ENCODE results near the gene PRKD1. TPM values are rescaled to one million over a fixed set of nuclear protein-coding genes. Genes with fewer than 3 reads are reported as not detected.

Gene PRKD1
- total RNA-seq, 4 donors from 2014 or later = 3.5 to 6.4 (median 4.4) TPM

DNA sequence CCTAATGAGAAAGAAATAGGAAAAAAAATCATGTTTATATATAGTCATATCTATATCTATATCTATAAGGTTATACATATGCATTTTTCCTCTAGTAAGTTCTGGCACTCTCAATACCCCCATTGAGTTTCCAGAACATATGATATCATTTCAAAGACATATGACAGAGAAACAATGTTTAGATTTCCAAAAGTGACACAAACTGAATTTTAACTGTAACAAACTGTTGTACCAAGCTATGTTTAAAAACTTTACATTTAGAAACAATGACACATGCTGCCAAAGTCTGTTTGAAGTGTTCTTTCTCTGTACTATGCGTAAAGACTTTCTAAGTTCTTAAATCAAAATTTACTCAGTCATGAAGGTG lies 171.6 kb downstream of the PRKD1 start:
- no peak overlapping the region for H3K27ac ChIP-seq
- TF ChIP-seq POLR2A (IDR thresholded peaks at IDR 0.05) (no peak), EP300 (IDR thresholded peaks at IDR 0.05; ENCODE audit: low read depth) (no peak), POLR2AphosphoS5 (IDR thresholded peaks at IDR 0.05) (no peak)
- TF ChIP-seq, protein P1, sequence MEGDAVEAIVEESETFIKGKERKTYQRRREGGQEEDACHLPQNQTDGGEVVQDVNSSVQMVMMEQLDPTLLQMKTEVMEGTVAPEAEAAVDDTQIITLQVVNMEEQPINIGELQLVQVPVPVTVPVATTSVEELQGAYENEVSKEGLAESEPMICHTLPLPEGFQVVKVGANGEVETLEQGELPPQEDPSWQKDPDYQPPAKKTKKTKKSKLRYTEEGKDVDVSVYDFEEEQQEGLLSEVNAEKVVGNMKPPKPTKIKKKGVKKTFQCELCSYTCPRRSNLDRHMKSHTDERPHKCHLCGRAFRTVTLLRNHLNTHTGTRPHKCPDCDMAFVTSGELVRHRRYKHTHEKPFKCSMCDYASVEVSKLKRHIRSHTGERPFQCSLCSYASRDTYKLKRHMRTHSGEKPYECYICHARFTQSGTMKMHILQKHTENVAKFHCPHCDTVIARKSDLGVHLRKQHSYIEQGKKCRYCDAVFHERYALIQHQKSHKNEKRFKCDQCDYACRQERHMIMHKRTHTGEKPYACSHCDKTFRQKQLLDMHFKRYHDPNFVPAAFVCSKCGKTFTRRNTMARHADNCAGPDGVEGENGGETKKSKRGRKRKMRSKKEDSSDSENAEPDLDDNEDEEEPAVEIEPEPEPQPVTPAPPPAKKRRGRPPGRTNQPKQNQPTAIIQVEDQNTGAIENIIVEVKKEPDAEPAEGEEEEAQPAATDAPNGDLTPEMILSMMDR (IDR thresholded peaks at IDR 0.05) = no peak
- H3K4me3 ChIP-seq = no peak overlapping the region
- no peaks in the 10 kb centered on the region for H3K36me3 ChIP-seq
- WGBS, 2 donors (ENCODE audit: low coverage in 1 of 2) = 86 to 93% methylated on average over 1 of the region's 1 CpG
- no peak for DNase-seq
- no peaks in the 10 kb centered on the region for H3K9me3 ChIP-seq
- in situ Hi-C loops (cut with MboI; ENCODE audit: low pct_ligation_motif_present in 1 of 4, low pct_unique_long_range_greater_than_20kb in 1 of 4, low sequenced_read_pairs in 3 of 4) (no loop called here), intact Hi-C loops (cut with DNase I; ENCODE audit: low total_unique reads) (no loop called here)
- peaks cover 0 to 5% (median 0%) of the 10 kb centered on the region in 4 donors for H3K4me1 ChIP-seq
- H3K27me3 ChIP-seq = no peaks in the 10 kb centered on the region

DNA sequence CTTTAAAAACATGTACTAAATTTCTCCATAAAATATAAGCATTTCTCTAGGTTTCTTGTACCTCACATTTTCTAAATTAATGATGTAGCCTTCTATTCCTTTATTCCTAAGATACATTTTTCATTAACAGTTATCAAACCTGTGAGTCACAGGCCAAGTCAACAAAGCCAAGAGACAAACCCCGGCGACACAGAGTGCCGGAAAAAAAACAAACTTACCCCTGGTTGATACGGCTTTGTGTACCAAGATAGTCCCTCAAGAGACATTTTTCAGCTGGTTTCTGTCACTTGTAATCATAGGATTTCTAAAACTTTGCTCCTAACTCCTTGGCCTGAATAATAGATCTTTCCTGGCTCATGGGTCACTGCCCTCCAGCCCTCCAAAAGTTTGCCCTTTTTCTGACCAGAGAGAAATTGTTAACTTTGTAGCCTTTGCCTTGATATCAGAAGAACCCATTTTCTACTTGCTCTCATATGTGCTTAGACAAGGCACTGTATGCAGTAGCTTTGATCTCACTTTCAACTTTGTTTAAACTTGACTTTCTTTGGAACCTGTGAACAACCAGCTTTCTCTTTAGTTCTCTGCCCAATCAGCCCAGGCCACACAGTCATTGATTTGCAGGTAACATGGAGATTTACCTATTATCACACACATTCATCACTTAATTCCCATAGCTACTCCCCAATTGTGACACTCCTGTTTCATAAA lies 172.2 kb downstream of the PRKD1 start:
- 70 to 73% methylated on average over 4 of the region's 4 CpGs for WGBS, 2 donors (ENCODE audit: low coverage in 1 of 2)
- TF ChIP-seq, protein P1 (IDR thresholded peaks at IDR 0.05) = no peak
- TF ChIP-seq POLR2AphosphoS5 (IDR thresholded peaks at IDR 0.05) (no peak), POLR2A (IDR thresholded peaks at IDR 0.05) (no peak), EP300 (IDR thresholded peaks at IDR 0.05; ENCODE audit: low read depth) (no peak)
- H3K9me3 ChIP-seq = no peaks in the 10 kb centered on the region
- no peak for DNase-seq
- H3K4me1 ChIP-seq = peaks cover 0 to 5% (median 0%) of the 10 kb centered on the region in 4 donors
- intact Hi-C loops (cut with DNase I; ENCODE audit: low total_unique reads) (no loop called here), in situ Hi-C loops (cut with MboI; ENCODE audit: low pct_ligation_motif_present in 1 of 4, low pct_unique_long_range_greater_than_20kb in 1 of 4, low sequenced_read_pairs in 3 of 4) (no loop called here)
- no peaks in the 10 kb centered on the region for H3K27me3 ChIP-seq
- H3K36me3 ChIP-seq = no peaks in the 10 kb centered on the region
- no peak overlapping the region for H3K4me3 ChIP-seq
- H3K27ac ChIP-seq = no peak overlapping the region

DNA sequence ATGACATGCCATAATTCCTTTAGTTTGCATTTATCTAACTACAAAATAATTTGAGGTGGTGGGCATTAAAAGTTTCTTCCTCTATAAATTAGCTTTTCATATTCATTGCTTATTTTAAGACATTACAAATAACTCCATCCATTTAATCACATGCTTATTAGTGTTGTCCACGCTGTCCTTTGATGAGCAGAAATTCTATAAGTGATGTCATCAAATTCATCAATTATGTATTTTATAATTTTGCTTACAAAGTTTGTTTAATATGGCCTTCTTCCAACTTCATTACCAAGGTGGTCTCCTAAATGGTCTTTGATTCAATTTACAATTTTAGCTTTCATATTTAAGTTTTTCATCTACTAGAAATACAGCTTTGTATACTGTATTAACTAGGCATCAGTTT lies 173.5 kb downstream of the PRKD1 start:
- no peak overlapping the region for H3K27ac ChIP-seq
- no peaks in the 10 kb centered on the region for H3K9me3 ChIP-seq
- TF ChIP-seq EP300 (IDR thresholded peaks at IDR 0.05; ENCODE audit: low read depth) = no peak
- TF ChIP-seq, protein P1 (IDR thresholded peaks at IDR 0.05) = no peak
- no peak for TF ChIP-seq POLR2A (IDR thresholded peaks at IDR 0.05)
- TF ChIP-seq POLR2AphosphoS5 (IDR thresholded peaks at IDR 0.05) = no peak
- H3K4me3 ChIP-seq = no peak overlapping the region
- H3K4me1 ChIP-seq = peaks cover 0 to 4% (median 0%) of the 10 kb centered on the region in 4 donors
- in situ Hi-C loops (cut with MboI; ENCODE audit: low pct_ligation_motif_present in 1 of 4, low pct_unique_long_range_greater_than_20kb in 1 of 4, low sequenced_read_pairs in 3 of 4) (no loop called here), intact Hi-C loops (cut with DNase I; ENCODE audit: low total_unique reads) (no loop called here)
- 33 to 60% methylated on average over 1 of the region's 1 CpG for WGBS, 2 donors (ENCODE audit: low coverage in 1 of 2)
- no peaks in the 10 kb centered on the region for H3K36me3 ChIP-seq
- DNase-seq = no peak
- no peaks in the 10 kb centered on the region for H3K27me3 ChIP-seq

DNA sequence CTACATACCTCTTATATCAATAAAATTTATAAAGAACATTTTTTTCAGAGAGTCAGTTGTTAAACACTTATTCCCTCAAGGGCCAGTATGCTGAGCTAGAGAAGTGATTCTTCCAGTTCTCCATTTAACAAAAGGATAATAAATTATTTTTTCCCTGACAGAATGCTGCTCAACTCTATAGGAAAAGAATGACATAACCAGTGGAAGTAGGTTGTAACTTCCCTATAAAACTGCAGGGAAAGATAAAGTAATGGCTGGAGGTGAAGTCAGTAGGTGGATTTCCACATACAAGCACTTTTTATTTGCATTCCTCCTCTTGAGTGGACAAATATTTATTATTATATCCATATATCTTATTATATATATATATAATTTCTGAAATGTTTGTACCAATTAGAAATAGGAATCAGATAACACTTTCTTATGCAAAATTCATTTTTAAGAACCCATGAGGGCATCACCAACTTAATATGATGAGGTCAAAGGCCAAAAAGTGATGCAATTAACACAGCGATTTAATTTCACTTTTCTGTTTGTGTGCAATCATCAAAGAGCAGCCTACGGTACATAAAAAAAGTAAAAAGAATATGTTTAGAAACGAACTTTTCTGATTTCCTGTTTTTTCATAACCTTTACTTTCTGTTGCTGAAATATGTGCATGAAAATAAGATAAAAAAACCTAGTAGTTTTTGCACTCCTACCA lies 175.3 kb downstream of the PRKD1 start:
- intact Hi-C loops (cut with DNase I; ENCODE audit: low total_unique reads) = no loop called here
- Histone ChIP-seq H3K27ac (no peak overlapping the region), H3K4me3 (no peak overlapping the region), H3K36me3 (no peaks in the 10 kb centered on the region), H3K9me3 (no peaks in the 10 kb centered on the region), H3K4me1 (peaks cover 0 to 6% (median 0%) of the 10 kb centered on the region in 4 donors), H3K27me3 (no peaks in the 10 kb centered on the region)
- in situ Hi-C loops (cut with MboI; ENCODE audit: low pct_ligation_motif_present in 1 of 4, low pct_unique_long_range_greater_than_20kb in 1 of 4, low sequenced_read_pairs in 3 of 4) = no loop called here
- TF ChIP-seq POLR2AphosphoS5 (IDR thresholded peaks at IDR 0.05) = no peak
- no peak for TF ChIP-seq POLR2A (IDR thresholded peaks at IDR 0.05)
- TF ChIP-seq, protein P1 (IDR thresholded peaks at IDR 0.05) = no peak
- 45 to 46% methylated on average over 3 of the region's 3 CpGs for WGBS, 2 donors (ENCODE audit: low coverage in 1 of 2)
- DNase-seq = no peak
